Right lobe of liver (tissue), 6 donors: ENCODE results near the gene PIK3R5. TPM values are rescaled to one million over a fixed set of nuclear protein-coding genes. Genes with fewer than 3 reads are reported as not detected.

ENCODE experiments used
- ATAC-seq, 4 donors: fragments of 200-7000 bp; cut with Tn5 transposase; one replicate each; pipeline ENCODE4 v1.9.1; 2020; ENCODE audit warnings: mild to moderate bottlenecking in 4 of 4, moderate library complexity in 4 of 4
- DNase-seq, 3 donors: peaks; one replicate each; pipeline ENCODE4 v3.0.0-alpha.2; 2020
- H3K27ac ChIP-seq, 3 donors: fragments of 200-600 bp; one replicate each; pipeline ENCODE4 v1.8.0; 2022
- H3K27me3 ChIP-seq, 2 donors: fragments of 200-600 bp; one replicate each; pipeline ENCODE4 v1.8.0; 2022
- H3K36me3 ChIP-seq, 4 donors: fragments of 200-600 bp; sonication (generic) in 1 of 4; one replicate each; pipeline versions ENCODE4 v1.5.1 to v1.8.0; 2017 to 2022; ENCODE audit warnings: control low read depth in 1 of 4
- H3K4me1 ChIP-seq, 4 donors: fragments of 200-600 bp; sonication (generic) in 1 of 4; one replicate each; pipeline versions ENCODE4 v1.5.1 to v1.8.0; 2017 to 2022; ENCODE audit warnings: control low read depth in 1 of 4
- H3K4me3 ChIP-seq, 3 donors: fragments of 200-600 bp; one replicate each; pipeline ENCODE4 v1.8.0; 2022
- H3K9me3 ChIP-seq, 4 donors: fragments of 200-600 bp; sonication (generic) in 1 of 4; one replicate each; pipeline versions ENCODE4 v1.5.1 to v1.8.0; 2017 to 2022; ENCODE audit warnings: control low read depth in 1 of 4
- POLR2A ChIP-seq: fragments of 450-650 bp; IDR thresholded peaks from one replicate; pipeline ENCODE4 v1.6.1; 2017; ENCODE audit warnings: antibody characterized with exemption, mild to moderate bottlenecking
- WGBS: methylation state at CpG from one replicate; pipeline ENCODE4 v1.1.6; 2018; ENCODE audit warnings: low coverage, low lambda C conversion rate; ENCODE audit not compliant: insufficient coverage; ENCODE audit errors: missing lambda C conversion rate; 5-methylcytosine and 5-hydroxymethylcytosine counted together
- intact Hi-C, 2 donors: fragments of 100-400 bp; cut with DNase I; formaldehyde crosslinking; loops; one replicate each; pipeline versions ENCODE4 v1.11.2 to v1.14.1; 2022
- total RNA-seq, 6 experiments: library from RNA; depleted of rRNA in 2 of 6; stranded (reverse); fragments of >200 nt in 2 of 6; fragmentation: NEBNext Ultra II Directional in 3 of 6; extraction: Animal tissue kit (Norgen Biotek cat#: 25700) in 3 of 6; gene quantifications; one replicate each; pipeline versions ENCODE4 v1.1.0 to v1.2.4, GENCODE V29; 2016 to 2023
- TF ChIP-seq, protein P1 (sequence below), 4 donors: fragments of 200-600 bp in 3 of 4; fragments of 450-650 bp in 1 of 4; IDR thresholded peaks; one replicate each; pipeline versions ENCODE4 v1.5.1 to v1.8.0; 2016 to 2022; ENCODE audit warnings: antibody characterized with exemption in 4 of 4, mild to moderate bottlenecking in 2 of 4
- donor health status: DM: no; HTN: yes; CAD: no.
- donor health status: DM: no; HTN: no; CAD: no.
- donor health status: DM: no; HTN: no; CAD: no.
- donor health status: DM: no; HTN: yes; CAD: no.
- donor health status: DM: no; HTN: yes; CAD: no.

The PIK3R5 gene
- total RNA-seq, 6 experiments from 2014 or later, result 3.7 to 6.5 (median 5.0) TPM

DNA sequence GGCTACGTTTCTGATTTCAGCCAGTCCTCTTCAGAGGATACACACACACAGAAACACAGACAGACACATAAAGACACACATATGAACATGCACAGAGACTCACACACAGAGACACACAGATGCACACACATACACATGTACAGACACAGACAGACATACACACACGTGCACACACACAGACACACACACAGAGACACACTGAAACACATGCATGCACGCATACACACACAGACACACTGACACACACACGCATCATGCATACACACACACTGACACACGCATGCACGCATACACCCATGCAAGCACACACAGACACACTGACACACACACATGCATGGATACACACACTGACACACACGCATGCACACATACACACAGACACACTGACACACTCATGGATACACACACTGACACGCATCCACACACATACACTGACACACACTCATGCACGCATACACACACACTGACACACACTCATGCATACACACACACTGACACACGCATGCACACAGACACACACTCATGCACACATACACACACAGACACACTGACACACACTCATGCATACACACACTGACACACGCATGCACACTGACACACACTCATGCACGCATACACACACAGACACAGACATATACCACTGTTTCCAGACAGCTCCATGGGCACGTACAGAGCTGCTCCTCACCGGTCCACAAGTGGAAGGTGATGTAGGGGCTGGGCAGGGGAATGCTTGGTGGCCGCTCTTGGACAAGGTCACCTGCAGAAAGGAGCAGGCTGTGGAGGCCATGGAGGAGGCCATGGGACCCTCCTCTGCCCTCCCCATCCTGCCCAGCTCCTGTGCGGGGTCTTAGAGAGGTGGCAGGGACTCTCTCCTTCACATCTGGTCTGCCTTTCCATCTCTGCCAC lies 136.2 kb downstream of the PIK3R5 start:
- ATAC-seq (no peak), DNase-seq (no peak)
- H3K4me1 ChIP-seq, result no peaks in the 10 kb centered on the region
- WGBS, result 78% methylated on average over 8 of the region's 16 CpGs
- no peak overlapping the region for H3K27ac ChIP-seq
- intact Hi-C loops, result no loop called here
- H3K27me3 ChIP-seq, result no peaks in the 10 kb centered on the region
- TF ChIP-seq POLR2A, result no peak
- TF ChIP-seq, protein P1, sequence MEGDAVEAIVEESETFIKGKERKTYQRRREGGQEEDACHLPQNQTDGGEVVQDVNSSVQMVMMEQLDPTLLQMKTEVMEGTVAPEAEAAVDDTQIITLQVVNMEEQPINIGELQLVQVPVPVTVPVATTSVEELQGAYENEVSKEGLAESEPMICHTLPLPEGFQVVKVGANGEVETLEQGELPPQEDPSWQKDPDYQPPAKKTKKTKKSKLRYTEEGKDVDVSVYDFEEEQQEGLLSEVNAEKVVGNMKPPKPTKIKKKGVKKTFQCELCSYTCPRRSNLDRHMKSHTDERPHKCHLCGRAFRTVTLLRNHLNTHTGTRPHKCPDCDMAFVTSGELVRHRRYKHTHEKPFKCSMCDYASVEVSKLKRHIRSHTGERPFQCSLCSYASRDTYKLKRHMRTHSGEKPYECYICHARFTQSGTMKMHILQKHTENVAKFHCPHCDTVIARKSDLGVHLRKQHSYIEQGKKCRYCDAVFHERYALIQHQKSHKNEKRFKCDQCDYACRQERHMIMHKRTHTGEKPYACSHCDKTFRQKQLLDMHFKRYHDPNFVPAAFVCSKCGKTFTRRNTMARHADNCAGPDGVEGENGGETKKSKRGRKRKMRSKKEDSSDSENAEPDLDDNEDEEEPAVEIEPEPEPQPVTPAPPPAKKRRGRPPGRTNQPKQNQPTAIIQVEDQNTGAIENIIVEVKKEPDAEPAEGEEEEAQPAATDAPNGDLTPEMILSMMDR (IDR thresholded peaks at IDR 0.05), result no peak
- no peaks in the 10 kb centered on the region for H3K9me3 ChIP-seq
- no peak overlapping the region for H3K4me3 ChIP-seq
- no peaks in the 10 kb centered on the region for H3K36me3 ChIP-seq

Other genes starting within 250 kb of the PIK3R5 start
- gene CCDC42, start 220.9 kb downstream of the PIK3R5 start, total RNA-seq, result not detected
- gene SPDYE4, start 207.2 kb downstream of the PIK3R5 start, total RNA-seq, result not detected
- gene MFSD6L, start 166.3 kb downstream of the PIK3R5 start, total RNA-seq, result not detected
- under 1 TPM in 5 of 6 experiments, not detected in 1; 0.18 to 0.62 (median 0.25) TPM for gene PIK3R6, start 98.0 kb downstream of the PIK3R5 start, total RNA-seq
- gene NTN1, start 55.8 kb upstream of the PIK3R5 start, total RNA-seq, result 10 to 100 TPM in 2 of 6 experiments, 1 to 10 TPM in 4; 3.5 to 12.5 (median 8.5) TPM